Lung (tissue), 12 donors: Measurements from ENCODE around the gene GPX4. TPM values are rescaled to one million over a fixed set of nuclear protein-coding genes. Genes with fewer than 3 reads are reported as not detected.

Source experiments
- ATAC-seq: fragments of 200-7000 bp; cut with Tn5 transposase; one replicate; pipeline ENCODE4 v1.9.1; 2020; ENCODE audit warnings: moderate number of reproducible peaks; ENCODE audit not compliant: insufficient read depth, low FRiP score
- DNase-seq, 3 donors: peaks; one replicate each; pipeline ENCODE4 v3.0.0-alpha.2; 2013 to 2017
- H3K27ac ChIP-seq, 2 donors: one replicate each; pipeline ENCODE4 v1.5.1; 2013; ENCODE audit warnings: mild to moderate bottlenecking in 2 of 2, moderate library complexity in 2 of 2, control low read depth in 1 of 2, inconsistent platforms in 1 of 2, low read depth in 1 of 2, low read length in 1 of 2
- H3K27me3 ChIP-seq, 3 donors: one replicate each; pipeline ENCODE4 v1.5.1; 2013; ENCODE audit warnings: low read length in 2 of 3; ENCODE audit not compliant: control insufficient read depth in 3 of 3, insufficient read depth in 3 of 3
- H3K36me3 ChIP-seq, 4 donors: one replicate each; pipeline ENCODE4 v1.5.1; 2013; ENCODE audit warnings: low read length in 4 of 4, mild to moderate bottlenecking in 1 of 4, moderate library complexity in 1 of 4; ENCODE audit not compliant: control insufficient read depth in 4 of 4, insufficient read depth in 4 of 4
- H3K4me1 ChIP-seq, 5 donors: one replicate each; pipeline ENCODE4 v1.5.1; 2013; ENCODE audit warnings: low read length in 5 of 5, mild to moderate bottlenecking in 2 of 5, moderate library complexity in 1 of 5; ENCODE audit not compliant: control insufficient read depth in 5 of 5, insufficient read depth in 5 of 5
- H3K4me3 ChIP-seq: one replicate; pipeline ENCODE4 v1.5.1; 2013; ENCODE audit warnings: mild to moderate bottlenecking, control low read depth, moderate library complexity
- H3K9ac ChIP-seq, 2 donors: one replicate each; pipeline ENCODE4 v1.5.1; 2013; ENCODE audit warnings: low read length in 2 of 2, control low read depth in 1 of 2; ENCODE audit not compliant: insufficient read depth in 1 of 2
- H3K9me3 ChIP-seq, 4 donors: one replicate each; pipeline ENCODE4 v1.5.1; 2013; ENCODE audit warnings: low read length in 3 of 4, mild to moderate bottlenecking in 1 of 4, moderate library complexity in 1 of 4; ENCODE audit not compliant: control insufficient read depth in 4 of 4, insufficient read depth in 3 of 4
- WGBS, 2 donors: extraction: QIAGEN DNeasy Blood & Tissue Kit; methylation state at CpG; one replicate each; pipeline ENCODE4 v1.1.7; 2013; 5-methylcytosine and 5-hydroxymethylcytosine counted together
- polyA plus RNA-seq, 2 donors: library from polyadenylated mRNA; stranded (reverse); fragments of 200-250 nt; gene quantifications; one replicate each; pipeline ENCODE4 v1.2.1, GENCODE V29; 2013
- total RNA-seq, 2 donors: library from RNA; depleted of rRNA in 1 of 2; stranded (reverse); fragments of >200 nt in 1 of 2; gene quantifications; one replicate each; pipeline ENCODE4 v1.2.1, GENCODE V29; 2014 to 2021
- TF ChIP-seq, protein P1 (sequence below): IDR thresholded peaks from 2 replicates; pipeline ENCODE4 v1.5.1; 2012; ENCODE audit warnings: mild to moderate bottlenecking; ENCODE audit errors: control extremely low read depth, extremely low read depth
- donor health status: control.
- donor health status: control.
- donor health status: Bipolar disorder and iron deficiency.
- donor health status: healthy.
- donor health status: DM: yes; HTN: yes; CAD: no.

Gene GPX4
- total and polyA plus RNA-seq, 4 donors: 91.6 to 1,031 (median 466) TPM

DNA sequence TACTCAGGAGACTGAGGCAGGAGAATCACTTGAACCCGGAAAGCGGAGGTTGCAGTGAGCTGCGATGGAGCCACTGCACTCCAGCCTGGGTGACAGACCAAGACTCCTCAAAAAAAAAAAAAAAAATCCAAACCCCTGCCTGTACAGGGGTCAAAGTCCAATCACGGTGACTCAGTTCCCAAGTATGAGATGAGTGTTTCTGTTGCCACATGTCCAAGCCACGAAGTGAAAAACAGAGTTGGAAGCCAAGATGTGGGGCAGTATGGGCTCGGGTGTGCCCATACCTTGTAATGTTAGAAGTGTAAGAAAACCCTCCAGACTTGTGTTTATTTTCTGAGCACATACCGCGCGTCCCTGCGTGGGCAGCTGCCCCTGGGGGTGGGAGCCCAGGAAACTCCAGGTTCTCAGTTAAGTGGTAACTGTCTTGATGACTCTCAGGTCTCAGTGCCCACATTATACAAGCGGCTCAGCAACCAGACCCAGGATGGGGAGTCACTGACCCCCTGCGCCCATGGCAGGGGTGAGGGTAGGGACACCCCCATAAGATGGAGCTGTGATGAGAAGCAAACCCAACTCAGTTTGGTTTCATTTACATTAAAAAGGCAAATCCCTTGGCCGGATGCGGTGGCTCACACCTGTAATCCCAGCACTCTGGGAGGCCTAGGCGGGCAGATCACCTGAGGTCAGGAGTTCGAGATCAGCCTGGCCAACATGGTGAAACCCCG, 1.2 kb upstream of the GPX4 start:
- Histone ChIP-seq H3K27me3 (no peaks in the 10 kb centered on the region), H3K4me3 (no peak overlapping the region), H3K27ac (peak overlapping the region; percentile 92), H3K9ac (peak overlapping the region in 1 of 2 donors; percentile 26), H3K4me1 (peaks cover 6 to 36% (median 19%) of the 10 kb centered on the region in 5 donors), H3K36me3 (peaks cover 0 to 20% (median 4%) of the 10 kb centered on the region in 4 donors), H3K9me3 (peaks cover 0 to 3% (median 0%) of the 10 kb centered on the region in 4 donors)
- DNase-seq: peak in 1 of 3 donors; percentile 10
- peak; percentile 5 for ATAC-seq
- 44 to 63% methylated on average over 17 of the region's 17 CpGs for WGBS, 2 donors
- TF ChIP-seq, protein P1, sequence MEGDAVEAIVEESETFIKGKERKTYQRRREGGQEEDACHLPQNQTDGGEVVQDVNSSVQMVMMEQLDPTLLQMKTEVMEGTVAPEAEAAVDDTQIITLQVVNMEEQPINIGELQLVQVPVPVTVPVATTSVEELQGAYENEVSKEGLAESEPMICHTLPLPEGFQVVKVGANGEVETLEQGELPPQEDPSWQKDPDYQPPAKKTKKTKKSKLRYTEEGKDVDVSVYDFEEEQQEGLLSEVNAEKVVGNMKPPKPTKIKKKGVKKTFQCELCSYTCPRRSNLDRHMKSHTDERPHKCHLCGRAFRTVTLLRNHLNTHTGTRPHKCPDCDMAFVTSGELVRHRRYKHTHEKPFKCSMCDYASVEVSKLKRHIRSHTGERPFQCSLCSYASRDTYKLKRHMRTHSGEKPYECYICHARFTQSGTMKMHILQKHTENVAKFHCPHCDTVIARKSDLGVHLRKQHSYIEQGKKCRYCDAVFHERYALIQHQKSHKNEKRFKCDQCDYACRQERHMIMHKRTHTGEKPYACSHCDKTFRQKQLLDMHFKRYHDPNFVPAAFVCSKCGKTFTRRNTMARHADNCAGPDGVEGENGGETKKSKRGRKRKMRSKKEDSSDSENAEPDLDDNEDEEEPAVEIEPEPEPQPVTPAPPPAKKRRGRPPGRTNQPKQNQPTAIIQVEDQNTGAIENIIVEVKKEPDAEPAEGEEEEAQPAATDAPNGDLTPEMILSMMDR: no peak

DNA sequence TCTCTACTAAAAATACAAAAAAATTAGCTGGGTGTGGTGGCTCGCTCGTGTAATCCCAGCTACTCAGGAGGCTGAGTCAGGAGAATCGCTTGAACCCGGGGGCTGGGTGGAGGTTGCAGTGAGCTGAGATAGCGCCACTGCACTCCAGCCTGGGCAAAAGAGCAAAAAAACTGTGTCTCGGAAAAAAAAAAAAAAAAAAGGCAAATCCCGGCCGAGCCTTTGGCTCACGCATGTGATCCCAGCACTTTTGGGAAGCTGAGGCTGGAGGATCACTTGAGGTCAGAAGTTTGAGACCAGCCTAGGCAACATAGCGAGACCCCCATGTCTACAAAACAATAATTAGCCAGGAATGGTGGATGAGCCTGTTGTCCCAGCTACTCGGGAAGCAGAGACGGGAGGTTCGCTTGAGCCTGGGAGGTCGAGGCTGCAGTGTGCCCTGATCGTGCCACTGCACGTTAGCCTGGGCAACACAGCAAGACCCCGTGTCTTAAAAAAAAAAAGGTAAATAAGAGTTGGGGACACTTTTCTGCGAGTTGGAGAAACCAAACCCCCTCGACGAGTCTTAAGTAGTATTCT, 574 bp upstream of the GPX4 start:
- H3K4me3 ChIP-seq: no peak overlapping the region
- H3K9ac ChIP-seq: peak overlapping the region in 1 of 2 donors; percentile 55
- WGBS, 2 donors: 38 to 48% methylated on average over 20 of the region's 20 CpGs
- DNase-seq: peak in 1 of 3 donors; percentile 10
- no peaks in the 10 kb centered on the region for H3K27me3 ChIP-seq
- TF ChIP-seq, protein P1: no peak
- peaks cover 6 to 36% (median 19%) of the 10 kb centered on the region in 5 donors for H3K4me1 ChIP-seq
- H3K36me3 ChIP-seq: peaks cover 0 to 25% (median 4%) of the 10 kb centered on the region in 4 donors
- H3K9me3 ChIP-seq: peaks cover 0 to 3% (median 0%) of the 10 kb centered on the region in 4 donors
- peak overlapping the region; percentile 92 for H3K27ac ChIP-seq
- no peak for ATAC-seq

DNA sequence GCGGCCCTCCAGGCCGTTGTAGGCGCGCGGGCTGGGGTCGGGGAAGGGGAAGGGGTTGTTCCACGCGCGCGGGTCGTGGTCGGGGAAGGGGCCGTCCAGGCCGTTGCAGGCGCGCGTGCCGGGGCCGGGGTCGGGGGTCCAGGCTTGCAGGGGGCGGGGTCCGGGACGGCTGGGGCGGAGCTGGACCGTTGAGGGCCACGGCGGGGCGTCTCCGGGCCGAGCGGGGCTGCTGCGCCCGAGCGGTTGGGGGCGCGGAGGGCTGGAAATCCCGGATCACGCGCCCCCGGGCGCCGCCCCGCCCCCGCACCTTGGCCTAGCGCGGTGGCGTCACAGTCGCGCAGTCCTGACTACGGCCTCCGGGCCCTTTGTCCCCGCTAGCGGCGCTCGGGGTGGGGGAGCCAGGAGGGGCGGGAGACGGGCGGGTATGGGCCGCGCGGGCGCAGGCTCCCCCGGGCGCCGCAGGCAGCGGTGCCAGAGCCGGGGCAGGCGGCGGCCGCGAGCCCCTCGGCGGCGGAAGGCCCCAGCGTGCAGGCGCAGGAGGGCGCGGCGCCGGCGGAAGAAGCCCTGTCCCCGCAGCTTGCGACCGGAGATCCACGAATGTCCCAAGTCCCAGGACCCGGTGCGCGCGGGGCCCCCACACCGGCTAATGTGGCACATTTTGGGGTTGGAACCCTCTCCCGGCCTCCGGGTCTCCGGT, 665 bp downstream of the GPX4 start:
- DNase-seq: peak; percentile 73 to 81 (median 79)
- Histone ChIP-seq H3K36me3 (peaks cover 0 to 37% (median 4%) of the 10 kb centered on the region in 4 donors), H3K27ac (peak overlapping the region; percentile 99), H3K9me3 (peaks cover 0 to 3% (median 0%) of the 10 kb centered on the region in 4 donors), H3K27me3 (no peaks in the 10 kb centered on the region), H3K4me3 (peak overlapping the region; percentile 82), H3K4me1 (peaks cover 6 to 36% (median 19%) of the 10 kb centered on the region in 5 donors), H3K9ac (no peak overlapping the region)
- TF ChIP-seq, protein P1: no peak
- ATAC-seq: peak; percentile 23
- 1% methylated on average over 30 to 93 of the region's 93 CpGs for WGBS, 2 donors
